Natural killer cell (primary cell): ENCODE measurements around the gene NFIB. TPM values are rescaled to one million over a fixed set of nuclear protein-coding genes. Genes with fewer than 3 reads are reported as not detected.

Experiments used
- ATAC-seq, 3 donors: fragments of 150-1000 bp in 2 of 3; fragments of 200-7000 bp in 1 of 3; cut with Tn5 transposase; 1 replicate in 1 of 3; 2 replicates in 2 of 3; pipeline ENCODE4 v1.10.0; 2021; ENCODE audit warnings: mild to moderate bottlenecking in 2 of 3, moderate library complexity in 2 of 3
- DNase-seq, 2 donors: peaks; one replicate each; pipeline versions ENCODE4 v3.0.0 to v3.0.0-alpha.2; 2013 to 2021; ENCODE audit warnings: mixed read lengths in 1 of 2
- H3K27ac ChIP-seq: one replicate; pipeline ENCODE4 v1.5.1; 2013; ENCODE audit warnings: mild to moderate bottlenecking, low read length
- H3K27me3 ChIP-seq: one replicate; pipeline ENCODE4 v1.6.1; 2013; ENCODE audit warnings: low read length; ENCODE audit not compliant: control insufficient read depth, insufficient read depth
- H3K36me3 ChIP-seq: one replicate; pipeline ENCODE4 v1.6.1; 2013; ENCODE audit warnings: low read length; ENCODE audit not compliant: control insufficient read depth, insufficient read depth
- H3K4me1 ChIP-seq: one replicate; pipeline ENCODE4 v1.6.1; 2013; ENCODE audit warnings: low read length; ENCODE audit not compliant: control insufficient read depth, insufficient read depth
- H3K4me3 ChIP-seq: one replicate; pipeline ENCODE4 v1.5.1; 2013; ENCODE audit warnings: low read length
- H3K9me3 ChIP-seq: one replicate; pipeline ENCODE4 v1.6.1; 2013; ENCODE audit warnings: low read length; ENCODE audit not compliant: control insufficient read depth, insufficient read depth
- H3K27ac Mint-ChIP-seq, 2 donors: one replicate each; pipeline ENCODE4 v1.8.0; 2022; ENCODE audit warnings: mild to moderate bottlenecking in 2 of 2, mixed read lengths in 2 of 2, moderate library complexity in 1 of 2
- H3K27me3 Mint-ChIP-seq, 2 donors: one replicate each; pipeline ENCODE4 v1.8.0; 2022; ENCODE audit warnings: low read depth in 2 of 2, mixed read lengths in 2 of 2
- H3K36me3 Mint-ChIP-seq: one replicate; pipeline ENCODE4 v1.8.0; 2022; ENCODE audit warnings: mixed read lengths
- H3K4me1 Mint-ChIP-seq, 2 donors: one replicate each; pipeline ENCODE4 v1.8.0; 2022; ENCODE audit warnings: mixed read lengths in 2 of 2
- H3K4me3 Mint-ChIP-seq: one replicate; pipeline ENCODE4 v1.8.0; 2022; ENCODE audit warnings: mild to moderate bottlenecking, moderate library complexity, mixed read lengths
- H3K9me3 Mint-ChIP-seq, 2 donors: one replicate each; pipeline ENCODE4 v1.8.0; 2022; ENCODE audit warnings: mixed read lengths in 2 of 2
- CTCF ChIP-seq: fragments of 200-600 bp; IDR thresholded peaks from one replicate; pipeline ENCODE4 v1.8.0; 2022; ENCODE audit warnings: antibody characterized with exemption
- whole genome bisulfite sequencing: methylation state at CpG from one replicate; pipeline ENCODE4 v1.1.7; 2013; ENCODE audit warnings: missing lambda C conversion rate; ENCODE audit not compliant: insufficient coverage; 5-methylcytosine and 5-hydroxymethylcytosine counted together
- intact Hi-C: fragments of 100-400 bp; cut with micrococcal nuclease; formaldehyde crosslinking; loops from one replicate; pipeline ENCODE4 v1.14.2; 2022
- total RNA-seq, 4 donors: library from RNA; stranded (reverse); fragments of 120-200 nt in 1 of 4; gene quantifications; one replicate each; pipeline versions ENCODE4 v1.2.3 to v1.2.4, GENCODE V29; 2013 to 2022

The NFIB gene
- total RNA-seq, 3 donors from 2014 or later (not counting 1 experiment from before 2014, with no cell fraction given), result 0.20 to 0.21 TPM; not detected in 1

- DNase-seq (no peak), ATAC-seq (no peak)
- H3K27ac Mint-ChIP-seq, result no peak overlapping the region
- H3K4me1 Mint-ChIP-seq, result peaks cover 0 to 20% of the 10 kb centered on the region in 2 donors
- Histone ChIP-seq H3K9me3 (no peaks in the 10 kb centered on the region), H3K27ac (no peak overlapping the region), H3K4me3 (no peak overlapping the region), H3K4me1 (no peaks in the 10 kb centered on the region), H3K36me3 (no peaks in the 10 kb centered on the region), H3K27me3 (peaks cover 18% of the 10 kb centered on the region)
- TF ChIP-seq CTCF, result no peak
- no peak overlapping the region for H3K4me3 Mint-ChIP-seq
- H3K36me3 Mint-ChIP-seq, result no peaks in the 10 kb centered on the region
- no peaks in the 10 kb centered on the region for H3K9me3 Mint-ChIP-seq
- H3K27me3 Mint-ChIP-seq, result peaks cover 49 to 58% of the 10 kb centered on the region in 2 donors
- intact Hi-C loops, result no loop called here
- 6% methylated on average over 42 of the region's 42 CpGs for WGBS
These were observed 35.8 kb upstream of the NFIB start for GRCh38 chr9:14349447-14350348.

GRCh38 chr9:14349146-14349446, 35.2 kb upstream of the NFIB start:
- Histone ChIP-seq H3K27ac (no peak overlapping the region), H3K4me1 (no peaks in the 10 kb centered on the region), H3K36me3 (no peaks in the 10 kb centered on the region), H3K4me3 (no peak overlapping the region), H3K27me3 (peaks cover 18% of the 10 kb centered on the region), H3K9me3 (no peaks in the 10 kb centered on the region)
- ATAC-seq, result no peak
- peaks cover 0 to 20% of the 10 kb centered on the region in 2 donors for H3K4me1 Mint-ChIP-seq
- H3K27ac Mint-ChIP-seq, result no peak overlapping the region
- intact Hi-C loops, result no loop called here
- H3K4me3 Mint-ChIP-seq, result no peak overlapping the region
- no peak for TF ChIP-seq CTCF
- no peaks in the 10 kb centered on the region for H3K9me3 Mint-ChIP-seq
- WGBS, result 4% methylated on average over 15 of the region's 15 CpGs
- H3K27me3 Mint-ChIP-seq, result peaks cover 47 to 52% of the 10 kb centered on the region in 2 donors
- no peaks in the 10 kb centered on the region for H3K36me3 Mint-ChIP-seq
- DNase-seq, result no peak

GRCh38 chr9:14348373-14349145, 34.6 kb upstream of the NFIB start:
- no peaks in the 10 kb centered on the region for H3K36me3 ChIP-seq
- Mint-ChIP-seq H3K27me3 (peaks cover 47 to 49% of the 10 kb centered on the region in 2 donors), H3K27ac (no peak overlapping the region), H3K36me3 (no peaks in the 10 kb centered on the region), H3K4me1 (peaks cover 0 to 18% of the 10 kb centered on the region in 2 donors), H3K4me3 (no peak overlapping the region), H3K9me3 (no peaks in the 10 kb centered on the region)
- H3K27me3 ChIP-seq, result peaks cover 18% of the 10 kb centered on the region
- intact Hi-C loops, result no loop called here
- ATAC-seq (no peak), DNase-seq (no peak)
- H3K9me3 ChIP-seq, result no peaks in the 10 kb centered on the region
- no peak overlapping the region for H3K4me3 ChIP-seq
- H3K27ac ChIP-seq, result no peak overlapping the region
- WGBS, result 3% methylated on average over 43 of the region's 43 CpGs
- H3K4me1 ChIP-seq, result no peaks in the 10 kb centered on the region
- TF ChIP-seq CTCF, result no peak
